Fibroblast of lung (primary cell): Measurements from ENCODE around the gene TENM4. TPM values are rescaled to one million over a fixed set of nuclear protein-coding genes. Genes with fewer than 3 reads are reported as not detected.

Source experiments
- DNase-seq, 2 donors: peaks; one replicate each; pipeline versions ENCODE4 v3.0.0 to v3.0.0-alpha.2; 2010; ENCODE audit warnings: low read depth in 2 of 2
- H2AFZ ChIP-seq: 2 replicates; pipeline ENCODE4 v1.5.1; 2012; ENCODE audit warnings: low read length, control low read depth, inconsistent platforms
- H3K27ac ChIP-seq: 2 replicates; pipeline ENCODE4 v1.5.1; 2011; ENCODE audit warnings: low read length, control low read depth; ENCODE audit not compliant: insufficient read depth
- H3K27me3 ChIP-seq: 2 replicates; pipeline ENCODE4 v1.5.1; 2011; ENCODE audit warnings: mild to moderate bottlenecking, low read length; ENCODE audit not compliant: control insufficient read depth, insufficient read depth
- H3K36me3 ChIP-seq: 2 replicates; pipeline ENCODE4 v1.5.1; 2011; ENCODE audit warnings: low read length; ENCODE audit not compliant: control insufficient read depth, insufficient read depth
- H3K4me1 ChIP-seq: 2 replicates; pipeline ENCODE4 v1.5.1; 2011; ENCODE audit warnings: low read length; ENCODE audit not compliant: control insufficient read depth, insufficient read depth; ENCODE audit errors: extremely low read depth
- H3K4me2 ChIP-seq: 2 replicates; pipeline ENCODE4 v1.5.1; 2011; ENCODE audit warnings: low read length, control low read depth; ENCODE audit not compliant: insufficient read depth; ENCODE audit errors: extremely low read depth
- H3K4me3 ChIP-seq, 4 experiments: fragments of 200-600 bp in 1 of 4; sonication (generic) in 1 of 4; replicated peaks in 1 of 4; 2 replicates each; pipeline ENCODE4 v1.5.1; 2011 to 2016; ENCODE audit warnings: low read length in 4 of 4, low read depth in 3 of 4, mild to moderate bottlenecking in 3 of 4, control low read depth in 2 of 4, inconsistent platforms in 1 of 4, mixed read lengths in 1 of 4; ENCODE audit not compliant: insufficient read depth in 1 of 4; ENCODE audit errors: control extremely low read depth in 1 of 4
- H3K79me2 ChIP-seq: 2 replicates; pipeline ENCODE4 v1.5.1; 2012; ENCODE audit warnings: mild to moderate bottlenecking, low read length, inconsistent platforms; ENCODE audit not compliant: control insufficient read depth, insufficient read depth
- H3K9ac ChIP-seq: 2 replicates; pipeline ENCODE4 v1.5.1; 2011; ENCODE audit warnings: mild to moderate bottlenecking, low read length, control low read depth; ENCODE audit not compliant: insufficient read depth
- H3K9me3 ChIP-seq: 2 replicates; pipeline ENCODE4 v1.5.1; 2012; ENCODE audit warnings: low read depth, low read length; ENCODE audit not compliant: control insufficient read depth, insufficient read depth
- H4K20me1 ChIP-seq: 2 replicates; pipeline ENCODE4 v1.5.1; 2011; ENCODE audit warnings: low read length; ENCODE audit not compliant: control insufficient read depth, insufficient read depth; ENCODE audit errors: extremely low read depth
- CTCF ChIP-seq, 2 donors: IDR thresholded peaks in 1 of 2; conservative IDR thresholded peaks in 1 of 2; 1 replicate in 1 of 2; 2 replicates in 1 of 2; pipeline ENCODE4 v1.5.1; 2011 to 2012; ENCODE audit warnings: low read length in 2 of 2, control low read depth in 1 of 2, inconsistent platforms in 1 of 2, low read depth in 1 of 2, mild to moderate bottlenecking in 1 of 2
- EZH2 ChIP-seq: IDR thresholded peaks from 2 replicates; pipeline ENCODE4 v1.5.1; 2012; ENCODE audit warnings: low read length, control low read depth, mild to moderate bottlenecking; ENCODE audit errors: missing control alignments
- polyA plus RNA-seq, 2 donors: library from polyadenylated mRNA; depleted of rRNA in 1 of 2; stranded (reverse) in 1 of 2; unstranded in 1 of 2; fragments of >200 nt; gene quantifications; 2 replicates each; pipeline ENCODE4 v1.2.1, GENCODE V29; 2011 to 2012; ENCODE audit warnings: missing spikeins in 1 of 2
- total RNA-seq: library from RNA; depleted of rRNA; stranded (reverse); fragments of >200 nt; gene quantifications from 2 replicates; pipeline ENCODE4 v1.2.1, GENCODE V29; 2014

TENM4 gene
- total and polyA plus RNA-seq, 2 donors (not counting 1 experiment from before 2014, with no cell fraction given), result 4.6 to 48.4 TPM

DNA sequence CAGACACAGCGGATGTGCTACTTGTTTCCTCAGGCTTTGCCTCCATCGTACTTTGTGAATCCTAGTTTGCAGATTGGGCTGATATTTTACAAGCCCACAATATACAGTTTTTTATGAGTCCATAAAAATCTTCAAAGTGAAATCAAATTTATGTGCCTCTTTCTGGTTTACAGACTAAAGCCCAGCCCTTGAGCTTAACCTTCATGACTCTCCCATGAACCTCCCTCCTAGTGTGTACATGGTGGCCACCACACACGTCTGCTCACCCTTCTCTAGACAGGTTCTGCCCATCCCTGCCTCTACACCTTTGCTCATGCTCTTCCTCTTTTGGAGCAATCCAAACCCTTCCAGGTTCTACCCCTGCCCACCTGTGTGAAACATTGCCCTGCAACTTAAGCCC lies 129.4 kb downstream of the TENM4 start:
- Histone ChIP-seq H3K27ac (no peak overlapping the region), H3K9ac (no peak overlapping the region), H3K79me2 (no peaks in the 10 kb centered on the region), H2AFZ (no peak overlapping the region), H3K4me3 (no peak overlapping the region), H3K27me3 (no peaks in the 10 kb centered on the region), H3K36me3 (no peaks in the 10 kb centered on the region), H4K20me1 (no peaks in the 10 kb centered on the region), H3K4me1 (no peaks in the 10 kb centered on the region), H3K9me3 (no peaks in the 10 kb centered on the region), H3K4me2 (no peak overlapping the region)
- no peak for TF ChIP-seq CTCF (conservative IDR thresholded peaks at IDR 0.05 in 1 of 2, IDR thresholded peaks at IDR 0.05 in 1 of 2; ENCODE audit: low read depth in 1 of 2, low read length in 2 of 2)
- TF ChIP-seq EZH2, result no peak
- no peak for DNase-seq

DNA sequence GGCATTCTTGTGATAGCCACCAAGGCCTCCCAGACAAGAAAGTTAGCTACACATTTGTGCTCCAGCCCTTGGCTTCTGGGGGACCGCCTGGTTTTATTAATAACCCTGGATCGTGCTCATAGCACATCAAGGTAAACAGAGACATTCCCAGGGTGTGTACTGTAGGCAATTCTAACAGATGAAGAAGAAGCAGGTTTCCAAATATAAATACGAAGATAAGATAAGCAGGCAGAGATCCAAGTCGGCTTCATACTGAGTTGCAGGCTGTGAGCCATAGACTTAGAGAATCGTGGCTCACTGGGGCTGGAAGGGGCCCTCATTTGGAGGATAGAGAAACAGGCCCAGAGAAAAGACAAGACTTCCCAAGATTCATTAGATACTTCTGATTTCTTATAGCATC lies 131.4 kb downstream of the TENM4 start:
- H3K4me1 ChIP-seq, result no peaks in the 10 kb centered on the region
- H3K27ac ChIP-seq, result no peak overlapping the region
- H4K20me1 ChIP-seq, result no peaks in the 10 kb centered on the region
- H3K36me3 ChIP-seq, result no peaks in the 10 kb centered on the region
- no peak overlapping the region for H3K9ac ChIP-seq
- H3K79me2 ChIP-seq, result no peaks in the 10 kb centered on the region
- TF ChIP-seq CTCF (conservative IDR thresholded peaks at IDR 0.05 in 1 of 2, IDR thresholded peaks at IDR 0.05 in 1 of 2; ENCODE audit: low read depth in 1 of 2, low read length in 2 of 2) (no peak), EZH2 (no peak)
- no peaks in the 10 kb centered on the region for H3K9me3 ChIP-seq
- H3K27me3 ChIP-seq, result no peaks in the 10 kb centered on the region
- H3K4me2 ChIP-seq, result no peak overlapping the region
- H2AFZ ChIP-seq, result no peak overlapping the region
- peak in 1 of 2 donors; percentile 23 for DNase-seq
- H3K4me3 ChIP-seq, result no peak overlapping the region

DNA sequence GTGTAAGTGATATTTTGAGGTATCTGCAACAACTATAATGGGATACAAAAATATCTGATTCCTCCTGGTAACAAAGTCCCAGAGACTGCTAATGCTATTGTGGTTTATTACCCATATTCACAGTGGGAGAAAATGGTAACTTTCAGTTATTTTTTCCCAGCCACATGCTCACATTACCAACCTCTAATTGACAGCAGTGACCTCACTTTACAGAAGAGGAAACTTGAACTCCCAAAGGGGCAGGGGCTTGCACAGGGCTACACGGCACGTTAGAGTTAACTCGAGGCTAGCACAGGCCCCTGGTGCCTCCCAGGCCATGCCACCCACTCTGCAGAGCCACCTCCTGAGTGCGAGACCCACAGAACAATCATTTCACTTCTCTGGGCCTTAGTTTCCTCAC lies 132.4 kb downstream of the TENM4 start:
- Histone ChIP-seq H3K27ac (no peak overlapping the region), H3K4me3 (no peak overlapping the region), H2AFZ (no peak overlapping the region), H3K79me2 (no peaks in the 10 kb centered on the region), H3K27me3 (no peaks in the 10 kb centered on the region), H3K4me2 (no peak overlapping the region), H4K20me1 (no peaks in the 10 kb centered on the region), H3K36me3 (no peaks in the 10 kb centered on the region), H3K4me1 (no peaks in the 10 kb centered on the region), H3K9me3 (no peaks in the 10 kb centered on the region), H3K9ac (no peak overlapping the region)
- TF ChIP-seq EZH2, result no peak
- DNase-seq, result no peak
